ENCODE data around the gene KRT81.
"Not testable (repeated sequence)": the region's sequence is repeated elsewhere in the genome, so short reads cannot be mapped to it uniquely, and the experiment has no call there.

Gene KRT81

DNA sequence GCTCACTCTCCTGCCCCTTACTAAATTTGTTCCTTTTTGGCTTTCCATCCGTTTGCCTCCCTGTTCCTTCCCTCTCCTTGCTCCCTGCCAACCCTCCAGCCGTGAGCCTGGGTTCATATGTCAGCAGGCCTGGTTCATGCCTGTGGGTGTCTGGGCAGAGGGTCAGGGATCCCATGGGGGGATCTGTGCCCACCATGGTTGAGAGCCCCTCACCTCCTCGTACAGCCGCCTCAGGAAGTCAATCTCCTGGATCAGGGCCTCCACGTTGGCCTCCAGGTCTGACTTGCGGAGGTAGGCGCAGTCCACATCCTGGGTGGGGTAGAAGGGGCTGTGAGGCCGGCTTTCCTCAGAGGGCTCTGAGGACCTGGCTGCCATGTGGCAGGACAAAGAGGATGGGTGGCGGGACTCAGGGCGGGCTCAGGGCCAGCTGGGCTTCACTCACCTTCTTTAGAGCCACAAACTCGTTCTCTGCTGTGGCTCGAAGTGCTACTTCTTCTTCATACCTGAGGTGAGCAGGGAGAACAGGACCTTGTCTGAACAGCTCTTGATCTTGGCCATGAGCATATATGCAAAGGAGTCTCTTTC, 26.2 kb upstream of the KRT81 start:
- no peak for DNase-seq (ENCODE audit: low spot score)

DNA sequence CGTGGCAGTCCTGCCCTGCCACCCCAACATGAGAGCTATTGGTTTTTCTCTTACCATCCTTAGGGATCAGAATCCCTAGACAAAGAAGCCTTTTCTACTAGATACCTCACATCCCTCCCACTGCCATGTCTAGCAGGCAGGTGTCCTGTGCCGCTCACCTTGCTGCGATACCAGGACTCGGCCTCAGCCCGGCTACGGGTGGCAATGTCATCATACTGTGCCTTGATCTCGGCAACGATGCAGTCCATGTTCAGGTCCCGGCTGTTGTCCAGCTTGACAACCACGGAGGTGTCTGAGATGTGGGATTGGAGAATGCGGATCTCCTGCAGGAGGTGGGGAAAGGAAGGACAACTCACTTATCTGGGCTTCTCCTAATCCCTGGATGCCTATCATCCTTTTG, 25.4 kb upstream of the KRT81 start:
- no peak for DNase-seq (ENCODE audit: low spot score)

DNA sequence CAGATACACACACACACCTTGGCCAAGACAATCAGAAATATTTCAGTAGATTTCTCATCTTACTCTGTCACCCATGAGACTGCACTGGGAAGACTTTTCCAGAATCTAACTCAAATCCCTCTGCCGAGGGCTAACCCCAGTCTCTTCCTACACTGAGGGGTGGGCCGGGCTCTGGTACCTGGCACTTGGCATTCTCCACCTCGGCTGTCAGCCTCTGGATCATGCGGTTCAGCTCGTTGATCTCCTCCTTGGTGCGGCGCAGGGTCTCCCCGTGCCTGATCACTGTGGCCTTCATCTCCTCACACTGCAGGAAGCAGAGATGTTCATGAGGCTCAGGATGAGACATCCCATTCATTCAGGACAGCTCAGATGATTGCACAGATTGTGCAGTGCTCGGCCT, 25.0 kb upstream of the KRT81 start:
- no peak for DNase-seq (ENCODE audit: low spot score)

DNA sequence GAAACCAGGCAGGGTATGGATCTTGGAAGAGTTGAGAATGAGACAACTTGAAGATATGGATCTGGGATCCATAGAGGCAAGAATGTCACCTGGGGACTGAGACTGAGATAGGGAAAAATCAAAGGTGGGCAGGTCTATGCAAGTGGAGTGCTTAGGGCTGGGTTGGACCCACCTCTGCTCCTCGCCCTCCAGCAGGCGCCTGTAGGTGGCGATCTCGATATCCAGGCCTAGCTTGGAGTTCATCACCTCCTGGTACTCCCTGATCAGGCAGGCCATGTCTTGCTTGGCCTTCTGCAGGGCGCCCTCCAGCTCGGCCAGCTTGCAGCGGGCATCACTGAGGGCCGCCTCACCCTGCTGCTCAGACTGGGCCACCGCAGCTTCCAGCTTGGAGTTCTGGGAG, 24.4 kb upstream of the KRT81 start:
- not testable (repeated sequence) for DNase-seq (ENCODE audit: low spot score)

DNA sequence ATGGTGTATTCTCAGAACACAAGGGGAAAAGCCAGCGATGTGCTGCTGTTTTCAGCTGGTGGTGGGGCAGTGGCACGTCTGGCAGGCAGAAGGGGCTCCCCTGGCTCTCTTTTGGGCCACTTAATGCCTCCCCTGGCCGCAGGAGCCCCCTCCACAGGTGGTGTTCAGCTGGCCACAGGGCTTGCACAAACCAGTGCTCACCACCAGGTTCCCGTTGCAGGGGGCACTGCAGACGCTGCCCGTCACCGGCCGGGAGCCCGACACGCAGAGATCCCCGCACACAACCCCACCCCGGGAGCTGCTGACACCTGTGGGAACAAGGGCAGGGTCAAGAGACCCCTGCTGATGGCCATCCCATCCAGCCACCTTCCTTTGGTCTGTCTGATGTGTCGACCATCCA, 23.2 kb upstream of the KRT81 start:
- no peak for DNase-seq (ENCODE audit: low spot score)

DNA sequence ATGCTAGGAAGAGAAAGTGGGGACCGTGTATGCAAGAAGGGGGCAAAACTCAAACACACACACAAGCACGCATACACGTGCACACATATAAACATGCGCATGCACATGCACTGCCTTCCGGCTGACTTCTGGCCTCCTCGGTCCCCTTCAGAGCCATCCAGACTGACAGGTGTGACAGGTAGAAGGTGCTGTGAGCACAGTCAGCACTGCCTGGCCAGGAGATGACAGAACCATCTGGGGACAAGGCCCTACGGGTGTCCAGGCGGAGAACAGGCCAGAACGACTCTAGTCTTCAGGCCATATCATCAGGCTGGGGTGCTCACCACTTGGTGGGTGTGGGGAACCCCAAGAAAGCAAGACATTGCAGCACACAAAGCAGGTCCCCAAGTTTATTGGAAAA, 22.6 kb upstream of the KRT81 start:
- DNase-seq (ENCODE audit: low spot score) = no peak

DNA sequence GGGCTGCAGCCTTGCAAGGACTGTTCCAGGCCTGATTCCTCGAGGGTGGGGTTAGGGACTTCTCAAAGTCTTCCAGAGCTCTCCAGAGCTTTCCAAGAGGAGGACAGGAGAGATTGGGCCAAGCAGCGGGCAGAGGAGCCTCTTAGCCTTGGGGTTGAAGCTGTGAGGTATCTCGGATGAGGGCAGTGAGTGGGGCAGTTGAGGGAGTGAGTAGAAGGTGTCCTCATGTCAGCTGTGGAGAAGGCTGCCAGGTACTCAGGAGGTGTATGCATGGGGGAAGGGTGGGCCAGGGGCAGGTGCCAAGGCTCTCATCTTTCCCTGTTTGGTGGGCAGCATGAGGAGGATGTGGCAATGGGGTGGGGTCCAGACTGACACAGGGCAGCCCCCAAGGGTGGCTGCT, 22.1 kb upstream of the KRT81 start:
- DNase-seq (ENCODE audit: low spot score) = no peak

DNA sequence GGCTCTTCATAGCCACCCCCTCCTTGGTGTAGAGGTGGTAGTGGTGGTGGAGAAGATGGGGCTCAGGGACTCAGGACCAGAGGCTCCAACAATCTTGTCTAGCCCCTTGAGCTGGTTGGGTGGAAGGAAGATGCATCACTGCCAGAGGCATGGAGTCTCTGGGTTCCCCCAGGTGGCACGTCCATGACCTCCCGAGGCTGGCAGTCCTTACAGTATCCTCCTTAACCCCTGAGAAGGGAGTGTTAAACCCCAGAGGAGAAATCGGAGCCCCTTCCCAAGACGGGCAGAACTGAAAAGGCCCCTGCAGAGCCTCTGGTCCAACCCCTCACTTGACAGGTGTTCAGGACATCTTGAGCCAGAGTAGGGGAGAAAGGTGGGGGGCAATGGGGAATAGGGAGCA, 20.8 kb upstream of the KRT81 start:
- no peak for DNase-seq (ENCODE audit: low spot score)

DNA sequence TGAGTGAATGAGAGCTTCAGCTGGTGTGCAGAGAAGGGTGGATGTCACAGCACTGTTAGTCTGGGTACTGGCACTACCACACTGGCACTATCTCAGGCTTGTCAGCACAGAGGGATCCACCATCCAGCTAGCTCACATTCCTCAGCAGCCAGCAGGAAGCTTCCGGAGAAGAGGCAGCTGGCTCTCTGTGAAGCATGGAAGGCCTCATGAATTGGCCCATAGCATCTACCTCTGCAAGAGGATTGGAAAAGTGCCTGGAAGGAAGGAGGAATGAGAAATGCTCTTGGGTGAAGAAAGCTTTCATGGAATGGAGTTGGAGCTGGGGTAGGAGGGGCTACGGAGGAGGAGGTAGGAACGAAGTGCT, 19.9 kb upstream of the KRT81 start:
- DNase-seq (ENCODE audit: low spot score) = no peak

DNA sequence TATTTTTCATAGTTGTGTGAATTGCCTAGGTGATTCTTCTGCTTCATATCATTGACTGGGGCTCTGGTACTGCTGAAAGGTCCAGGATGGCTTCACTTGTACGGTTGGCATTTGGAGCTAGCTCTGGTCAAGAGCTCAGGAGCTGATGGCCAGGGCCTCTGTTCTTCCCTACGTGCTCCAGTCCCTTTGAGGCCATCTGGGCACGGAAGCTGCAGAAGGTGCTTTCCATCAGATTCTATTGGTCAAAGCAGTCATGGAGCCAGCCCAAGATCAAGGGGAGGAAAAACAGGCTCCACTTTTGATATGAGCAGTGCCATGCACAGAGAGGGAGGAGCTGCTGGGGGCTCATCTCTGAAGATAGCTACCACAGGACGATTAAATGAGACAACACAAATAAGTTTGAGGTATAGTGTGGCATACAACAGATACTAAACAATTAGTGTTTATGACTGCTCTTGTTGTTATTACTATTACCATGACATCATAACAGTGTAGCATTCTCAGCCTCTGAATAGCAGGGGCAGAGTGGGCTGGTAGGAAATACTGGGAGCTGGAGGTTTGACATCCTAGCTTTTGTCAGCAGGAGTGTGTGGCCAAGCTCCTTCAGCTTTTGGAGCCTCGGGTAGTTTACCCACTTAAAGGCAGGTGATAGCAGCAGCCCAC, 19.4 kb upstream of the KRT81 start:
- DNase-seq (ENCODE audit: low spot score) = no peak

DNA sequence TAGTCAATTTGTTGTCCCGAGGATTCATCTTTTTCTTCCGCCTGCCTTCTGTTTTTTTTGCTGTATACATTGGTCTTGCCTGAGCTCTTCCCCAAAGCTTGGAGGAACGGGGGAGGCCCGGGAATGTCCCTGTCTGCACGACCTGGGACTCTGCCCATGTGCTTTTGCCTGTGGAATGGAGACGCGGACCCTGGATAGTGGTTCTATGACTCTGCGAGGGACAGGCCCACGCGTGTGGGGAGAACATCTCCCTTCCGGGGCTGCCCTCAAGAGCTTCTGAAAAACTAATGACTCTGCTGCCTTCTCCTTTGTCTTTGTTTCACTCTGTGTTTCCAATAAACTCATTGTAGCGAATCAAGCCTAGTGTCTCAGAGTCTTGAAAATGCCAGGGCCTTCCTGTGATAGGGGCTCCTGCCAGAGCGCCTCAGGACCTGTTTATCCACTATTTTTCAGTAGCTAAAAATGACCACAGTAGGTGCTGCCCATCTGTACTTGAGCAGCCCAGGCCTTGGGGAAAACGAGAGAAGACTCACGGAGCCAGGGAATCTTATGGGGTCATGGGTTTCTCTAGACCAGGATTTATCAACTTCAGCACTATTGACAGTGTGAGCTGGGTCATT, 17.6 kb upstream of the KRT81 start:
- DNase-seq (ENCODE audit: low spot score) = no peak

DNA sequence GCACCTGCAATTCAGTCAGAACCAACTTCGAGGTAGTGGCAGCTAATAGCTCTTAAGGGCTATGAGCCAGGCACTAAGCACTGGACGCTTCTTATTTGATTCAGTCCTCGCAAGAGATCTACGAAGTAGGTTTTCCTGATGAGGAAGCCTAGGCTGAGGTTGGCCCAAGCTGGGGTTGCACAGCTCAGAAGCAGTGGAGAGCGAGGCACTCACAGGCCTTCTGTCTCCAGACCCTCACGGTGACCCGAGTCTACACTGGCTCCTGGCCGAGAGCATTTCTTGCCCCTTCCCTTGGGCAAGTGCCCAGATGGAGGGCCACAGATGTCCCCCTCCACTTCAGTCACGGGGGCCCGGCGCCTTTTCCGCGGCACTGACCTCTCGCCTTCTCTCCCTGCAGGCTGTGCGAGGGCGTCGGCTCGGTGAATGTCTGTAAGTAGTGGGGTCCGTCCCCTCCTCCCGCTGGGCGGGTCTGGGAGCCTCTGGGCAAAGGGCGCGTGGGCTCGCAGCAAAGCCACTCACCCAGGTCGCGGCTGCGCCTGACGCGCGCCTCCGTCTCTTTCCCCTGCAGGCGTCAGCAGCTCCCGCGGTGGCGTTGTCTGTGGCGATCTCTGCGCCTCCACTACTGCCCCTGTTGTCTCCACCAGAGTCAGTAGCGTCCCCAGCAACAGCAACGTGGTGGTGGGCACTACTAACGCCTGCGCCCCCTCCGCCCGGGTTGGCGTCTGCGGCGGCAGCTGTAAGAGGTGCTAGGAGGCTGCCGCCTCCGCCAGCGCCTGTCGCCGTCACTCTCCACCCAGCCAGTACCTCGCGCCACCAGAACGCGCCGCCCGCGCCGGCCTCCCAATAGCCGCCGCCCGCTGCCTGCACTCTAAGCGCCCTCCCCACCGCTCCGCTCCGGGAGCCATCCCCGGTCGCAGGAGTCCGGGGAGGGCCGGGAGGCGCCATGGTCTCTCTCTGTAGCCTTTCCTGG, 16.8 kb upstream of the KRT81 start:
- DNase-seq (ENCODE audit: low spot score) = peak; percentile 91

DNA sequence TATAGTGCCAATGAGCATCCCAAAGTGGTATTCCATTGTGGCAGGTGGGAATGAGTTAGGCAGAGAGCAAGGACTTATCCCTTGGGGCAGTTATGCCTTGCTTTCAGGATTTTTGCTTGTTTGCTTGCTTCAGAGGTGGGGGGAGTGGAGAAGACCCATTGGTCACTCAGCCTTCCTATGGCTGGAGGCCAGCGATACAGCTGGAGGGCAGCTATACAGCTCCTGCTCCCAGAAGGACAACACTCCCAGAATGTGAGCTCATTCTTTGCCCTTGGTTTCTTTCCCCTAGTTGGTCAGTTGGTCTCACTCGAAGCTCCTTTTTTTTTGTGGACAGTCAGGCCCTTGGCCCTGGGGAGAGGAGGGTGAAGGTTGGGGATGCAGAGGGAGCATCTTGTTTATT, 15.4 kb upstream of the KRT81 start:
- DNase-seq (ENCODE audit: low spot score) = no peak

DNA sequence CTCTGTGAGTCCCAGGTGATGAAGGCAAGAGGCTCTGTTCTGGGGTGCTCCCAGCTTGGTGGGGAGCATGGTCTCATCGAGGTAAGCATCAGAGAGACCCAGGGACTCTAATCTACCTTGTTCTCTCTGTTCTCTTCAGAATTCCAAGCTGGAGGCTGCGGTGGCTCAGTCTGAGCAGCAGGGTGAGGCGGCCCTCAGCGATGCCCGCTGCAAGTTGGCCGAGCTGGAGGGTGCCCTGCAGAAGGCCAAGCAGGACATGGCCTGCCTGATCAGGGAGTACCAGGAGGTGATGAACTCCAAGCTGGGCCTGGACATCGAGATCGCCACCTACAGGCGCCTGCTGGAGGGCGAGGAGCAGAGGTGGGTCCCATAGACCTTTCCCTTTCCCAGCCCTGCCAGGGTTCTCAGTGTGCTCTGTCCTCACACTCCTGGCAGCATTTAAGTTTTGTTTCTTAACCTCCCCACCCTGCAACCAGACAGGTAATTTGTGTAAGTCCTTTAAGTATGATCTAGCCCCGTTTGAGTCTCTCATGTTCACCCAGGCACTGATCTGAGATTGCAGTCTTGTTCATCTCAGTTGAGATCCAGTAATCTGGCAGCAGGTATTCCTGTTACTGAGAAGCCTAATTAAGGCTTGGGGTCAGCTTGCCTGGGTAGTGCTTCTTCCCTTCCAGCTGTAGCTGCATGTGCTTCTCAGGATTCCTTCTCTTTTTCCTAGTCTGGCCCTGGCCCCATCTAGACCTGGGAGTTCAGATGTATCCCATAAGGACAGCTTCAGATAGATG, 14.8 kb upstream of the KRT81 start:
- DNase-seq (ENCODE audit: low spot score) = no peak

DNA sequence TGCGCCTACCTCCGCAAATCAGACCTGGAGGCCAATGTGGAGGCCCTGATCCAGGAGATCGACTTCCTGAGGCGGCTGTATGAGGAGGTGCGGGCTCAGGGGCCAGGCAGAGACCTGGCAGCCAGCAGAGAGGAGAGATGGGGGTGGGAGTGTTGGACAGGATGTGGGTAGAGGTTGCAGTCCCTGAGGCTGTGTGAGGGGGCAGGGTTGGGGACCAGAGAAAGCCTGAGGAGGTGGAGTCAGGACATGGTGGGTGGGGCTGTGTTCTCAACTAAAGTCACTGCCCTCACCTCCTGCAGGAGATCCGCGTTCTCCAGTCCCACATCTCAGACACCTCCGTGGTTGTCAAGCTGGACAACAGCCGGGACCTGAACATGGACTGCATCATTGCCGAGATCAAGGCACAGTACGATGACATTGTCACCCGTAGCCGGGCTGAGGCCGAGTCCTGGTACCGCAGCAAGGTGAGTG, 13.6 kb upstream of the KRT81 start:
- not testable (repeated sequence) for DNase-seq (ENCODE audit: low spot score)

DNA sequence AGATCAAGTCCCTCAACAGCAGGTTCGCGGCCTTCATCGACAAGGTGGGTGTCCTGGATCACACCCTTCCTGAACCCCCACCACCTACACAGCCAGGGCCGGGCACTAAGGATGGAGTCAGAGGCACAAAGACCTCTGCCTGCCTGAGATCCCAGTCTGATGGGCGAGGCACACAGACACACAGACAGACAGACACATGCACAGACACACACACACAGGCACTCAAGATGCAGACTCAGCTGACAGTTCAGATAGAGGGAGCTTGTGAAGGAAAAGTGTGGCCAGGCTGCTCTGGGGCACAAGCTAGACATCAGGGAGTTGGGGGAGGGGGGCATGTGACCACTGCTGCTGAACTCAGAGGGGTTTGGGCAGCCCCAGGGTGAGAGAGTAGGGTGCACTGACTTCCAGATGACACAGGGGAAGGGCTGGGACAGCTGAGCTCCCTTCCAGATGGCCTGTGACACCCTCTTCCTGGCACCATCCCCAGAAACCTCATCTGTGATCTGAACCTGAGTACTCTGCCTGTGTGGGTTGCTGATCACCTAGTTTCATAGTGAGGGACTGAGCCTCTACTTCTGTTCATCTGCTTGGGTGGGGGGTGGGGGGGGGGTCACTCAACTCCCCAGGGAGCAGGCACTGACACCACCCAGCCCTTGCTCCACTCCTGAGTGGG, 11.0 kb upstream of the KRT81 start:
- DNase-seq (ENCODE audit: low spot score) = not testable (repeated sequence)

DNA sequence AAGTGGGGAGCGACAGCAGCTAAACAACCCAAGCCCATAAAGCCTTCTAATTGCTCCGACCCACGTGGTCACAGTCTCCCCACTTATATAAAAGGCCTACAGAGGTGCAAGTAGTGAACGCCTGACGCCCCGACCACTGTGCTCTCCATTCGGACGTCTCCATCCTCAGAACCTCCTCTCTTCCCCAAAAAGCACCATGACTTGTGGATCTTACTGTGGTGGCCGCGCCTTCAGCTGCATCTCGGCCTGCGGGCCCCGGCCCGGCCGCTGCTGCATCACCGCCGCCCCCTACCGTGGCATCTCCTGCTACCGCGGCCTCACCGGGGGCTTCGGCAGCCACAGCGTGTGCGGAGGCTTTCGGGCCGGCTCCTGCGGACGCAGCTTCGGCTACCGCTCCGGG, 10.4 kb upstream of the KRT81 start:
- not testable (repeated sequence) for DNase-seq (ENCODE audit: low spot score)

DNA sequence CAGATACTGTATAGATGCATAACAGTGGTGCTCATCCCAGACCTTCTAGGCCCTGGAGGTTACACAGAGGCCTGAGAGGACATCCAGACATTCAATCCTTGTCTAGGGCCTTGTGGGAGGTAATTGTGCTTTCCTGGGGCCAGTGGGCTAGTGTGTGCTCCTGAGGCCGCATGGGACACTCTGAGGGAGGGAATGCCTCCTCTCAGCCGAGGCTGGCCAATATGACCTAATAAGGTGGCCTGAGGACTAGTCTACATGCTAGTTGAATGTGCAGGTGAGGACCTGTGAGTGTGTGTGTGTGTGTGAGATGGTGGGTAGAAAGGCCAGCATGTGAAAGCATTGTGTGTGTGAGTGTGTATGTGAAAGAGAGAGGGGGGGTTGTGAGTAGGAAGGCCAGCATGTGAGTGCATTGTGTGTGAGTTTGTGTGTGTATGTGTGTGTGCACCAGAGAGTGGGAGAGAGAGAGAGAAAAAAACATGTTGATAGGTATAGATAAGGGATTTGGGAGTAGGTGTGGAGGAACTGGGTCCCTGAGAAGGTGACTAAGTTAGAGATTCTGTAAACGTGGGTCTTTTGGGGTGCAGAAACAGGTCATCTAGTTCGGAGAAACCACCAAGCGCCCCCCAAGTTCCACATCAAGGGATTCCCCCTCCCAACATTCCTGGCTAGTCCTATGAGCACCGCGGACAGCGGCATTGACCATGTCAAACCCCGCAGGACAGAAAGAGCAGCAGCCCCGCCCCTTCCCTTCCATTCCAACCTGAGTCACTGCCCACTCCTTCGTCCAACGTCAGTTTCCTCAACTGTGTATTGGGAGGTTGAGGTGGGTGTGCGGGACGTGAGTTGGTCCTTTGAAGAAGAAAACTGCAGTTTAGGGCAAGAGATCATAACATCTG, 9.7 kb upstream of the KRT81 start:
- DNase-seq (ENCODE audit: low spot score) = no peak

DNA sequence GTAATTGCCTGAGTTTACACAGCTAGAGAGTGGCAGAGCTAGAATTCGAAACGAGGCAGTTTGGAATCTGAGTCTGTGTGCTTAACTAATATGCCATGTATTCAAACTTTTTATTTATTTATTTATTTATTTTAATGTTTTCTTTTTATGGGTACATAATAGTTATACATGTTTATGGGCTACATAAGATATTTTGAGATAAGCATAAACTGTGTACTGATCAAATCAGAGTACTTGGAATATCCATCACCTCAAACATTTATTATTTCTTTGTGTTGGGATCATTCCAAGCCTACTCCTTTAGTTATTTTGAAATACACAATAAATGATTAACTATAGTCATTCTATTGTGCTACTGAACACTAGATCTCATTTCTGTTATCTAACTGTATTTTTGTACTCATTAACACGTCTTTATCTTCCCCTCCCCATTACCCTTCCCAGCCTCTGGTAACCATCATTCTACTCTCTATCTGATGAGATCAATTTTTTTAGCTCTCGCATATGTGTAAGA, 7.4 kb upstream of the KRT81 start:
- DNase-seq (ENCODE audit: low spot score) = no peak

Measured in ecto neural progenitor cell (in vitro differentiated cells).